Thoracic aorta (tissue), 2 donors: ENCODE data around the gene CDKAL1. TPM values are rescaled to one million over a fixed set of nuclear protein-coding genes. Genes with fewer than 3 reads are reported as not detected.

Experiments
- ATAC-seq: fragments of 150-250 bp; one replicate; pipeline ENCODE4 v1.8.0; 2017; ENCODE audit warnings: low read depth; ENCODE audit not compliant: insufficient number of reproducible peaks, low FRiP score
- DNase-seq: peaks from one replicate; pipeline ENCODE4 v3.0.0-alpha.2; 2020; ENCODE audit warnings: low spot score
- H3K27ac ChIP-seq, 2 donors: fragments of 200-600 bp; sonication (generic); 1 replicate in 1 of 2; 2 replicates in 1 of 2; pipeline ENCODE4 v1.5.1; 2016; ENCODE audit warnings: mild to moderate bottlenecking in 2 of 2, moderate library complexity in 2 of 2
- H3K27me3 ChIP-seq: fragments of 200-600 bp; sonication (generic); replicated peaks from 2 replicates; pipeline ENCODE4 v1.6.0; 2016; ENCODE audit warnings: mild to moderate bottlenecking; ENCODE audit not compliant: insufficient read depth
- H3K36me3 ChIP-seq: fragments of 200-600 bp; sonication (generic); one replicate; pipeline ENCODE4 v1.5.1; 2016
- H3K4me1 ChIP-seq, 2 donors: fragments of 200-600 bp; sonication (generic); 1 replicate in 1 of 2; 2 replicates in 1 of 2; pipeline versions ENCODE4 v1.5.1 to v1.6.0; 2016; ENCODE audit warnings: low read depth in 2 of 2, mild to moderate bottlenecking in 1 of 2; ENCODE audit not compliant: control insufficient read depth in 1 of 2
- H3K4me3 ChIP-seq: fragments of 200-600 bp; sonication (generic); 2 replicates; pipeline ENCODE4 v1.5.1; 2016; ENCODE audit warnings: mild to moderate bottlenecking
- H3K9me3 ChIP-seq: fragments of 200-600 bp; sonication (generic); 2 replicates; pipeline ENCODE4 v1.5.1; 2016
- total RNA-seq, 2 donors: library from RNA; depleted of rRNA; stranded (reverse); fragments of >200 nt; gene quantifications; one replicate each; pipeline versions ENCODE4 v1.1.0 to v1.2.3, GENCODE V29; 2016
- TF ChIP-seq, protein P1 (sequence below): fragments of 200-600 bp; sonication (generic); IDR thresholded peaks from one replicate; pipeline ENCODE4 v1.5.1; 2019; ENCODE audit warnings: antibody characterized with exemption

The CDKAL1 gene
- total RNA-seq, 2 donors from 2014 or later: 8.5 to 14.6 TPM

DNA sequence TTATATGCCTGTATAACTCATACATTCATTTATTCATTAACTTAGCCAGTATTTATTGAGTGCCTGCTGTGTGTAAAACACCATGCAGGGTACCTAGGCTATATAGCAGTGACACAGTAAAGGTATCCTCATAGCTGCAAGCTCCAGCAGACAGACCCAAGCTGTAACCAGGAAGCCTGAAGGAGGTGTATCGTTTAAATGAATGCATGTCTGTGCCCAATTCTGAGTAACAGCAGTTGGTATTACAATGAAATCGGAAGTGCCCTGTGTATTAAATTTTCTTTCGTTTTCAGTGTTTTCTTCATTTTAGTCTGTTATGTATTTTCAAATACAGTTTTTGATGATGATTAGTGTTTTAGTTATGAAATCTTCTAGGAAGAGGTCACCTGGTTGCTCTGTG, 573.5 kb downstream of the CDKAL1 start:
- peaks cover 0 to 14% of the 10 kb centered on the region in 2 donors for H3K4me1 ChIP-seq
- ATAC-seq (no peak), DNase-seq (no peak)
- H3K36me3 ChIP-seq: no peaks in the 10 kb centered on the region
- no peak overlapping the region for H3K4me3 ChIP-seq
- no peaks in the 10 kb centered on the region for H3K9me3 ChIP-seq
- no peak overlapping the region for H3K27ac ChIP-seq
- H3K27me3 ChIP-seq: no peaks in the 10 kb centered on the region
- TF ChIP-seq, protein P1, sequence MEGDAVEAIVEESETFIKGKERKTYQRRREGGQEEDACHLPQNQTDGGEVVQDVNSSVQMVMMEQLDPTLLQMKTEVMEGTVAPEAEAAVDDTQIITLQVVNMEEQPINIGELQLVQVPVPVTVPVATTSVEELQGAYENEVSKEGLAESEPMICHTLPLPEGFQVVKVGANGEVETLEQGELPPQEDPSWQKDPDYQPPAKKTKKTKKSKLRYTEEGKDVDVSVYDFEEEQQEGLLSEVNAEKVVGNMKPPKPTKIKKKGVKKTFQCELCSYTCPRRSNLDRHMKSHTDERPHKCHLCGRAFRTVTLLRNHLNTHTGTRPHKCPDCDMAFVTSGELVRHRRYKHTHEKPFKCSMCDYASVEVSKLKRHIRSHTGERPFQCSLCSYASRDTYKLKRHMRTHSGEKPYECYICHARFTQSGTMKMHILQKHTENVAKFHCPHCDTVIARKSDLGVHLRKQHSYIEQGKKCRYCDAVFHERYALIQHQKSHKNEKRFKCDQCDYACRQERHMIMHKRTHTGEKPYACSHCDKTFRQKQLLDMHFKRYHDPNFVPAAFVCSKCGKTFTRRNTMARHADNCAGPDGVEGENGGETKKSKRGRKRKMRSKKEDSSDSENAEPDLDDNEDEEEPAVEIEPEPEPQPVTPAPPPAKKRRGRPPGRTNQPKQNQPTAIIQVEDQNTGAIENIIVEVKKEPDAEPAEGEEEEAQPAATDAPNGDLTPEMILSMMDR: no peak

DNA sequence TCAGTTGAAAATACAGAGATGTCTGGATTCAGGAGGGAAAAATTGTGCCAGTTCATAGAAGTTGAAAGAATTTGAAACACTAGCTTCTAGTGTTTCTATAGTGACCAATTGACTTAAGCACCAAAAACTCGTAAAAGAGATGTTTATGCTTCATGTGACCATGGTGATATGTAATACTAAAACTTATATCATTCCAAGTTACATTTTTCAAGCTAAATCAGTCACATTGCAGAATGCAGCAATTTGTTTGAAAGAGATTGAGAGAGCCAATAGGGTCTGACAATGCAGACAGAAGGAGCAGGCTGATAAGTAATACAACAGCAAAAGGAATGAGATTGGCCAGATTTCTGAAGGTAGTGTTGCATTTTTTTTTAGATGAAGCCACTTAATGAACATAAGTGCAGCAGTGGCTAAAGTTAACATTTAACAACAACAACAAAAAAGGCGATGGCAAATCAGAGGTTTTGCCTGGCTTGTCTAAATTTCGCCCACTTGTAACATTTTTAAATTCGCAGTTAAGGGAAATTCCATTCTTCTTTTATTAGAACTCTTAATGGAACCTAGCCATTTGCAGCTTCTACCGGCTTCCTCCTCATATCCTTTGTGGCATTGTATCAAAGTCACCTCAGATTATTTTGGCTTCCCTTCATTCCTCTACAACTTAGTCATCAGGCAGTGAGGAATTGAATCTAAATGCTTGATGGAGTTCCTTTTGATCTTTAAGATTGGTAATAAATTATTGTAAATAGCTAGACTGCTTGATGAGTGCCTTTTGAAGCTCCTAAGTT, 575.3 kb downstream of the CDKAL1 start:
- ATAC-seq: no peak
- TF ChIP-seq, protein P1: no peak
- Histone ChIP-seq H3K27ac (peak overlapping the region in 1 of 2 donors; percentile 9), H3K27me3 (no peaks in the 10 kb centered on the region), H3K4me1 (peaks cover 0 to 14% of the 10 kb centered on the region in 2 donors), H3K36me3 (no peaks in the 10 kb centered on the region), H3K4me3 (no peak overlapping the region), H3K9me3 (no peaks in the 10 kb centered on the region)
- no peak for DNase-seq

DNA sequence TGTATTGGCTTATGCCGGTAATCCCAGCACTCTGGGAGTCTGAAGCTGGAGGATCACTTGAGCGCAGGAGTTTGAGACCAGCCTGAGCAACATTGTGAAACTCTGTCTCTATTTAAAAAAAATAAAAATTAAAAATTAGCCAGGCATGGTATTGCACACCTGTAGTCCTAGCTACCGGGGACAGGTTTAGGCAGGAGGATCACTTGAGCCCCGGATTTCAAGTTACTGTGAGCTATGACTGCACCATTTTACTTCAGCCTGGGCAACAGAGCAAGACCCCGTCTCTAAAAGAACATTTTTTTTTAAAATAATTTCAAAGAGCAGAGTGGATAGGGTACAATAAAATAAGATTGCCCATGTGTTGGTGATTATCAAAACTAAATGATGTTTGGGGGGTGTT, 576.4 kb downstream of the CDKAL1 start:
- Histone ChIP-seq H3K4me1 (peaks cover 0 to 14% of the 10 kb centered on the region in 2 donors), H3K4me3 (no peak overlapping the region), H3K36me3 (no peaks in the 10 kb centered on the region), H3K9me3 (no peaks in the 10 kb centered on the region), H3K27me3 (no peaks in the 10 kb centered on the region), H3K27ac (no peak overlapping the region)
- ATAC-seq: no peak
- TF ChIP-seq, protein P1: no peak
- DNase-seq: no peak

DNA sequence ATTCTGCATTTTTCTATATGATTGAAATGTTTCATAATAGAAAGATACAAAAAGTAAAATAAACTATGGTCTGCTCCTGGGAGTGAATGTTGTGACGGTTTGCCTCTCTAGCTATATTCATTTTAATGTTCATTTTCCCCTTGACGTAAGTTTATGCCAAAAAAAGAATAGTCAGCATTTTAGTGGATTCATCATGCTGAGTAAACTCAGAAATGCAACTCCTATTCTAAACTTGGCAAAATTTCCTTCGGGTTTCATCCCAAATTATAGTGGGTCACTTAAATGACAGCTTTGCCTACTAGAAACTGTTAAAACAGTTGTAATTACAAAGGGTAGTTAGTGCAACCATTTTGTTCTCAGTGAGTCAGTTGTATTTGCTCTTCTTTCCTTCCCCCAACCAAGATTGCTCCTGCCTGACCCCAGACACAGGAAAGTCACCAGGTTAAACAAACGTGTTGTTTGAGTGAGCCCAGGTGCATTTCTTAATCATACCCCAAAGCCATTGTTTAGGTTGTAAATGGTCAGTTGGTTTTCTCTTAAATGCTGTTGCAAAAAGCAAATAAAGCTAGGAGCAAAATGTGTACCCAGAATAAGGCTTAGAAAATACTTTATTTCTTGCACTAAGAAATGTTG, 577.0 kb downstream of the CDKAL1 start:
- H3K36me3 ChIP-seq: no peaks in the 10 kb centered on the region
- peaks cover 0 to 14% of the 10 kb centered on the region in 2 donors for H3K4me1 ChIP-seq
- no peaks in the 10 kb centered on the region for H3K27me3 ChIP-seq
- no peak overlapping the region for H3K27ac ChIP-seq
- DNase-seq (no peak), ATAC-seq (no peak)
- TF ChIP-seq, protein P1: no peak
- H3K9me3 ChIP-seq: no peaks in the 10 kb centered on the region
- no peak overlapping the region for H3K4me3 ChIP-seq

DNA sequence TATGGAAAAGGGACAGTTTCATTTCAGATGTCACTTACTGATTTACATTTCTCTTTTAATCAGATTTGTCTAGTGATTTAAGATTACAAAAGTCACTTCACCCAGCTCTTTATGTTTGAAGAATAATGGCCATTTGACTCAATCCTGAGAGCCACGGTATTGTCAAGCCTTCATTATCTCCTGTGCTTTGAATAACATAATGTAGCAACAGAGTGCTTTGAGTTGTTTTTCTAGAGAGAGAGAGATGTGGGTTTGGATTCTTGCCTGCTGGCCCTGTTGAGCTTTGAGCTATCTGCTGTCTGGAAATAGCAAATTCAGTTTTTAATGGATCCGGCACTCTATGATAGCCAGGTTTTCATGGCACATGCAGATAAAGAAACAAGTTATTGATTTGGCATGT, 580.9 kb downstream of the CDKAL1 start:
- ATAC-seq (no peak), DNase-seq (no peak)
- Histone ChIP-seq H3K9me3 (no peaks in the 10 kb centered on the region), H3K4me3 (no peak overlapping the region), H3K4me1 (peaks cover 0 to 2% of the 10 kb centered on the region in 2 donors), H3K36me3 (no peaks in the 10 kb centered on the region), H3K27me3 (no peaks in the 10 kb centered on the region), H3K27ac (no peak overlapping the region)
- TF ChIP-seq, protein P1: no peak
